ENCODE results near the gene MYBPHL.
"Not testable (repeated sequence)": the region's sequence is repeated elsewhere in the genome, so short reads cannot be mapped to it uniquely, and the experiment has no call there.

MYBPHL gene

GRCh38 chr1:109305991-109306390, 820 bp downstream of the MYBPHL start:
- DNase-seq (ENCODE audit: low spot score): not testable (repeated sequence)

GRCh38 chr1:109304226-109304920, 2.4 kb downstream of the MYBPHL start:
- no peak for DNase-seq (ENCODE audit: low spot score)

- DNase-seq (ENCODE audit: low spot score): no peak
Observed at GRCh38 chr1:109301874-109302273, 4.9 kb downstream of the MYBPHL start.

- DNase-seq (ENCODE audit: low spot score): no peak
Observed at GRCh38 chr1:109300650-109301151, 6.1 kb downstream of the MYBPHL start.

GRCh38 chr1:109299558-109300343, 7.1 kb downstream of the MYBPHL start:
- no peak for DNase-seq (ENCODE audit: low spot score)

- peak; percentile 85 for DNase-seq (ENCODE audit: low spot score)
Observed at GRCh38 chr1:109298666-109299557, 7.9 kb downstream of the MYBPHL start.

GRCh38 chr1:109296782-109297181, 10.0 kb downstream of the MYBPHL start:
- DNase-seq (ENCODE audit: low spot score): no peak

GRCh38 chr1:109295712-109296415, 10.9 kb downstream of the MYBPHL start:
- no peak for DNase-seq (ENCODE audit: low spot score)

- DNase-seq (ENCODE audit: low spot score): no peak
Observed at GRCh38 chr1:109294481-109294880, 12.3 kb downstream of the MYBPHL start.

- DNase-seq (ENCODE audit: low spot score): no peak
Observed at GRCh38 chr1:109293026-109293425, 13.8 kb downstream of the MYBPHL start.

- DNase-seq (ENCODE audit: low spot score): no peak
Observed at GRCh38 chr1:109292364-109292763, 14.4 kb downstream of the MYBPHL start.

GRCh38 chr1:109290998-109291397, 15.8 kb downstream of the MYBPHL start:
- no peak for DNase-seq (ENCODE audit: low spot score)

- DNase-seq (ENCODE audit: low spot score): no peak
Observed at GRCh38 chr1:109290137-109290536, 16.7 kb downstream of the MYBPHL start.

GRCh38 chr1:109286762-109287161, 20.0 kb downstream of the MYBPHL start:
- not testable (repeated sequence) for DNase-seq (ENCODE audit: low spot score)

- DNase-seq (ENCODE audit: low spot score): no peak
Observed at GRCh38 chr1:109283748-109284600, 22.8 kb downstream of the MYBPHL start.

- DNase-seq (ENCODE audit: low spot score): peak; percentile 99
Observed at GRCh38 chr1:109282952-109283747, 23.7 kb downstream of the MYBPHL start, which contains the start of gene PSRC1. TSS of gene PSRC1 (minus strand) at chr1:109283145.

- DNase-seq (ENCODE audit: low spot score): no peak
Observed at GRCh38 chr1:109282497-109282951, 24.3 kb downstream of the MYBPHL start.

- no peak for DNase-seq (ENCODE audit: low spot score)
Observed at GRCh38 chr1:109281680-109282496, 24.9 kb downstream of the MYBPHL start.

- DNase-seq (ENCODE audit: low spot score): no peak
Observed at GRCh38 chr1:109280862-109281261, 25.9 kb downstream of the MYBPHL start.

Measured in AG20443 (cell line).